ENCODE results near the gene PPARG. TPM values are rescaled to one million over a fixed set of nuclear protein-coding genes. Genes with fewer than 3 reads are reported as not detected.
"Not testable (repeated sequence)": the region's sequence is repeated elsewhere in the genome, so short reads cannot be mapped to it uniquely, and the experiment has no call there.

Gene PPARG
- total RNA-seq, 1 donor from 2014 or later = 23.6 TPM

DNA sequence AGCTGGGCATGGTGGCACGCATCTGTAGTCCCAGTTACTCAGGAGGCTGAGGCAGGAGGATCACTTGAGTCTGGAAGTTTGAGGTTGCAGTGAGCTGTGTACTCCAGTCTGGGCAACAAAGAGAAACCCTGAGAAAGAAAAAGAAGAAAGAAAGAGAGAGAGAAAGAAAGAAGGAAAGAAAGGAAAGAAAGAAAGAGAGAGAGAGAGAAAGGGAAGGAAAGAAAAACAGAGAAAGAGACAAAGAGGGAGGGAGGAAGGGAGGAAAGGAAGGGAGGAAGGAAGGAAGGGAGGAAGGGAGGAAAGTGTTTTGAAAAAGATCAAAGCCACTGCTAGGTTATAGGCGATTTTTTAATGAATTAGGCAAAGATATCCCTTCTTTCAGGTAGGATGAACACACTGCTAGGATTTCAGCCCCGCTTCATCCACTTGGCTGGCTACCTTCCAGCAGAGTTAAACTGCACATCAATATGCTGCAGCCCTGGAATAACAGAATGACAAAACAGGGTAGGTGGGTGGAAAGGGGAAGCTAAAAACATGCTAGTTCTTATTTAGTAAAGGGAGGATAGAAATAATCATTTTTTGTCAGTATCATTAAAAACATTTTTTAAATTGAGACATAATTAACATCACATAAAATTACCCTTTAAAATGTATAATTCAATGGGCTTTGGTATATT is 12.8 kb upstream of the PPARG start:
- intact Hi-C loops (cut with DNase I) = no loop called here
- no peak for DNase-seq
- ATAC-seq (ENCODE audit: poor library complexity) = no peak

DNA sequence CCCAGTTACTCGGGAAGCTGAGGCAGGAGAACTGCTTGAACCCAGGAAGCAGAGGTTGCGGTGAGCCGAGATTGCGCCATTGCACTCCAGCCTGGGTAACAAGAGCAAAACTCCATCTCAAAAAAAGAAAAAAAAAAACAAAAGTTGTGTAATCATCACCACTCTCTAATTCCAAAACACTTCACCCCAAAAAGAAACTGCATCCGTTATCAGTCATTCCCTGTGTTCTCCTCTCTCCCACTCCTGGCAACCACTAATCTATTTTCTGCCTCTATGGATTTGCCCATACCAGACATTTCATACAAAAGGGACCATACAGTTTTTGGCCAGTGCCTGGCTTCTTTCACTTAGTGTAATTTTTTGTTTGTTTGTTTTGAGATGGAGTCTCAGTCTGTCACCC is 12.0 kb upstream of the PPARG start:
- DNase-seq; intact Hi-C loops (cut with DNase I); ATAC-seq (ENCODE audit: poor library complexity): not testable (repeated sequence)

DNA sequence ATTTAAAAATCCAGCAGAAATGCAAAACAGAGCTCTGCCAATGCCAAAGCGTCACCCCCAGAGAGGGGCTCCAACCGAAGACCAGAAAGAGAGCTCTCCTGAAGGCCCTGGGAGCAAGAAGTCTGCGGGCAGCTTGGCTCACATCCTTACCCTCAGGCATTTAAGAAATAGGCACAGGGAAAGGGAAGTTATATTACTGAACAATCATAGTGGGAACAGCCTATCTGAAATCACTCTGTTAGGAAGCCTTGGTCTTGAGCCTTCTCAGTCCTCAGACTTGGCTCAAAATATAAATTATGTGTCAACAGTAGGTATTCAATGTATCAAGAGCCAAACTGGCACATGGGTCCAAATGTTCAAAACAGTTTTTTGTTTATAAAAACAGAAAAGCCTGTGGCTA is 10.3 kb upstream of the PPARG start:
- intact Hi-C loops (cut with DNase I) = no loop called here
- ATAC-seq (ENCODE audit: poor library complexity) (no peak), DNase-seq (no peak)

DNA sequence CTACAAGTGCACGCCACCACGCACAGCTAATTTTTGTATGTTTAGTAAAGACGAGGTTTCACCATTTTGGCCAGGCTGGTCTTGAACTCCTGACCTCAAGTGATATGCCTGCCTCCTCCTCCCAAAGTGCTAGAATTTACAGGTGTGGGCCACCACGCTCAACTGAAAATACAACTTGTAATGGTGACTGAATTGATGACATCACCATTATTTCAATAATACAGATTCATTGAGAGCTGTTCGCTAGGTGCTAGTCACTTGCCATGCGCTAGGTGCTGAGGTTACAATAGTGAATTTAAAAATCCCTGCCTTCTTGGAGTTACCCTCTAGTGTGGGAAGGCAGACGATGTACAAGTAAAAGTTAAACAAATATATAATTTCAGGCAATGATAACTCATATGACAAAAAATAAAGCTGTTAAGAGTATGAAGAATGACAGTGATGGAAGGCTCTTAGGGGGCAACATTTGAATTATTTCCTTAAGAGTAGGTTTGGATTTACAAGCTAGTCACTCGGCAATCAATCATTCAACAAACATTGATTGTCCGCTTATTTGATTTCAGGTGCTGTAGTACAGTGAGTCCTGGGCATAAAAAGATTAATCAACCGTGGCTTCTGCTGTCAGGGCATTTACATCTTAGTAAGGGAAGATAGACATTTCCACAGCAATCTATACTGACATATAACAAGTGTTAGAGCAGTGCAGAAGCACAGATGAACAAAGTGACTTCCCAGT is 9.1 kb upstream of the PPARG start:
- no peak for ATAC-seq (ENCODE audit: poor library complexity)
- DNase-seq = no peak
- intact Hi-C loops (cut with DNase I) = loop anchor here (10.0 kb wide), 1 partner anchor 135 kb away; no protein-coding TSS in a partner anchor

DNA sequence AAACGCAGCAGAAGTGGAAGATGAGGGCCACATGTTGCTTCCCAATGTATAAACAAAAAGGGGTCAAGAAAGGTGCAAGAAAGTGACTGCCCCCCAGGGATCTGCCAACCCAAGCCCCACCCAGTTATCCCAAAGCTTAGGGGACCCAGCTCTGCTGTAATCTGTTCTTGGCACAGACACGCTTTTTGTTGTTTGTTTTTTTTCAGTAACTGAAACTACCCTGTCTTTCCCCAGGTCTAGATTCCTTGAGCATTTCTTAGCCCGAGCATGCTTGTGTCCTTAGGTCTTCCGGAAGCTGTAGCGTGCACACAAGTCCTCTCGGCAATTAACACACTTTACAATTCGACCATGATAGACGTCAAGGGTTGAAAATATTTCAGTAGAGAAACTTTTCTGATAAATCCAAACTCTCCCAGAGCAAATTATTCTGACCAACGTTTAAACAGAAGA is 8.5 kb upstream of the PPARG start:
- intact Hi-C loops (cut with DNase I) = loop anchor here (10.0 kb wide), 1 partner anchor 136 kb away; no protein-coding TSS in a partner anchor
- no peak for DNase-seq
- ATAC-seq (ENCODE audit: poor library complexity) = no peak

DNA sequence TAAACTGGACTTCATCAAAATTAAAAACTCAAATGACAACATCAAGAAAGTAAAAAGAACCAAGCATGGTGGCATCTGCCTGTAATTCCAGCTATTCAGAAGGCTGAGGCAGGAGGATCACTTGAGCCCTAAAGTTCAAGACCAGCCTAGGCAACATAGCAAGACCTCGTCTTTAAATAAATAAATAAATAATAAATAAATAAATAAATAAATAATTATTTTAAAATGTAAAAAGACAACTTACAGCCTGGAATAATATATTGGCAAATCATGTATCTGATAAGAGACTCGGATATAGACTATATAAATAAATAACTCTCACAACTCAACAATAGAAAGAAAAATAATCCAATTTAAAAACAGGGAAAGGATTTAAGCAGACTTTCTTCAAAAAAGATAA is 4.3 kb upstream of the PPARG start:
- no peak for ATAC-seq (ENCODE audit: poor library complexity)
- intact Hi-C loops (cut with DNase I) = loop anchor here (10.0 kb wide), 1 partner anchor 140 kb away; no protein-coding TSS in a partner anchor
- DNase-seq = no peak

DNA sequence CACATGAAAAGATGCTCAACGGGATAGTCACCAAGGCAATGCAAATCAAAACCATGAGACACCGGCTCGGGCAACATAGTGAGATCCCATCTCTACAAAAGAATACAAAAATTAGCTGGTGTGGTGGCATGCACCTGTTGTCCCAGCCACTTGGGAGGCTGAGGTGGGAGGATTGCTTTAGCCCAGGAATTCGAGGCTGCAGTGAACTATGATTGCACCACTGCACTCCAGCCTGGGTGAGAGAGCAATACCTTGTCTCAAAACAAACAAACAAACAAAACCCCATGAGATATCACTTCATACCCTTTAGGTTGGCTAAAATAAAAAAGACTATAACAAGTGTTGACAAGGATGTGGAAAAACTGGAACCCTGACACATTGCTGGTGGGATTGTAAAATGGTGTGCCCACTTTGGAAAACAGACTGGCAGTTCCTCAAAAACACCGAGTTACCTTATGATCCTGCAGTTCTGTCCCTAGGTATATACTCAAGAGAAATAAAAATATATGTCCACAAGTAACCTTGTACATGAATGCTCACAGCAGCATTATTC is 3.8 kb upstream of the PPARG start:
- no peak for ATAC-seq (ENCODE audit: poor library complexity)
- intact Hi-C loops (cut with DNase I) = loop anchor here (5.0 to 10.0 kb wide), 2 partner anchors 140 to 197 kb away; partner anchors contain the start of gene TSEN2
- no peak for DNase-seq

DNA sequence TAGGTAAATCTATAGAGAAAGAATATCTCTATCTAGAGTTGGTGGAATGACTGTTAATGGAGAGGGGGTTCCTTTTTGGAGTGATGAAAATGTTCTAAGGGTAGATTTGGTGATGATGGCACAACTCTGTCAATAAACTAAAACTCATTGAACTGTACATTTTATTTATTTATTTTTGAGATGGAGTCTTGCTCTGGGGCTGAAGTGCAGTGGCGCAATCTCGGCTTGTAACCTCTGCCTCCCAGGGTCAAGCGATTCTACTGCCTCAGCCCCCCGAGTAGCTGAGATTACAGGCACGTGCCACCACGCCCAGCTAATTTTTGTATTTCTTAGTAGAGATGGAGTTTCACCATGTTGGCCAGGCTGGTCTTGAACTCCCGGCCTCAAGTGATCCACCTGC is 3.1 kb upstream of the PPARG start:
- not testable (repeated sequence) for DNase-seq; ATAC-seq (ENCODE audit: poor library complexity)
- intact Hi-C loops (cut with DNase I) = loop anchor here (5.0 to 10.0 kb wide), 2 partner anchors 141 to 197 kb away; partner anchors contain the start of gene TSEN2

DNA sequence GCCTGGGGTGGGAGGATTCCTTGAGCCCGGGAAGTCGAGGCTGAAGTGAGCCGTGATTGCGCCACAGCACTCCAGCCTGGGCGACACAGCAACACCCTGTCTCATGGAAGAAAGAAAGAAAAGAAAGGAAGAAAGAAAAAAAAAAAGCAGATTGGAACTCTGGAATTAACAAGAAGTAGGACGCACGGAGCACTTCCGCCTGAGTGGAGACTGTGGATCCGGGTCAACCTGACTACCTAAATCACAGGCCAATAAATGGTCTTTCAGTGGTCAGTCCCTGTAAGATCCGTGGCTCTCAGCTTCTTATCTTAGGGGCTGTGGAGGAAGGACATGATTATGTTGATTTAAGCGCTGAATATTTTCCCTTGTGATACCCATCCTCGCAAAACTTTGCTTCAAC is 2.4 kb upstream of the PPARG start:
- DNase-seq (no peak), ATAC-seq (ENCODE audit: poor library complexity) (no peak)
- intact Hi-C loops (cut with DNase I) = loop anchor here (5.0 to 10.0 kb wide), 2 partner anchors 142 to 196 kb away; partner anchors contain the start of gene TSEN2

DNA sequence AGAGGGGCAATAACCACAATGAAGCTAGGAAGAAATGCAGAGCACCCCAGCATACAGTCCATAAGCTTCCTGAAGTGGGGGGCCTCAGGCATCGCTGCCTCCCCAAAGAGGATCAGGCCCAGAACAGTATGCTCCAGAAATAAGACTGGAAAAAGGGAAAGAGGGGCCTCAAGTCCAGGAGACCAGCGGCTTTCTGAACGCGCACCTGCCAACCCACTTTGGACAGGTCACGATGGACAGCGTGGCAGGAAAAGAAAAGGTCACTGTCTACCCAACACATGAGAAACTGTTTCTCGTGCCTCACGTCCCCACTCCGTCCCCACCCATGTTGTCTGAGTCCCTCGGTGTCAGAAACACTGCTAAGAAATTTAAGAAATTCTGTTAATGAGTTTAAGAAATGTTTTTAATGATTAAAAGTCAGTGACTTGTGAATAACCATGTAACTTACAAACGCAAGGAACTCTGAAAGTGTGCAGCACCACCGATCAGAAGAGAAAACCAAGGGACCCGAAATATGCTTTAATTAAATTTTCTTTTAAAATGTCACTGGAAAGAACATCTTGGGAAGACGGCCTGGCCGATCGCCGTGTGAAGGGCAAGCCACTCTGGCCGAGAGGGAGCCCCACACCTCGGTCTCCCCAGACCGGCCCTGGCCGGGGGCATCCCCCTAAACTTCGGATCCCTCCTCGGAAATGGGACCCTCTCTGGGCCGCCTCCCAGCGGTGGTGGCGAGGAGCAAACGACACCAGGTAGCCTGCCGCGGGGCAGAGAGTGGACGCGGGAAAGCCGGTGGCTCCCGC is 1.7 kb upstream of the PPARG start:
- DNase-seq (peak; percentile 66), ATAC-seq (ENCODE audit: poor library complexity) (no peak)
- intact Hi-C loops (cut with DNase I) = loop anchor here (5.0 to 10.0 kb wide), 2 partner anchors 142 to 195 kb away; partner anchors contain the start of gene TSEN2

DNA sequence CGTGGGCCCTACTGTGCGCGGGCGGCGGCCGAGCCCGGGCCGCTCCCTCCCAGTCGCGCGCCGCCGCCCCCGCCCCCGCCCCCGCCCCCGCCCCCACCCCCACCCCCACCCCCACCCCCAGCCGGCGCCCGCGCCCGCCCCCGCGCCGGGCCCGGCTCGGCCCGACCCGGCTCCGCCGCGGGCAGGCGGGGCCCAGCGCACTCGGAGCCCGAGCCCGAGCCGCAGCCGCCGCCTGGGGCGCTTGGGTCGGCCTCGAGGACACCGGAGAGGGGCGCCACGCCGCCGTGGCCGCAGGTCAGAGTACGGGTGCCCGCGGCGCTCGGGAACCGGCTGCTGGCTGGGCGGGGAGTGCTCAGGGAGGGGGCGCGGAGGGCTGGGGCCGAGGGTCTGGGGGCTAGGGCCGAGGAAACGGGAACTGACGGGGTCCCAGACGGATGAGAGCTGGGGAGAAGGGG is 1.1 kb upstream of the PPARG start:
- intact Hi-C loops (cut with DNase I) = loop anchor here (5.0 to 10.0 kb wide), 2 partner anchors 143 to 195 kb away; partner anchors contain the start of gene TSEN2
- peak; percentile 73 for DNase-seq
- ATAC-seq (ENCODE audit: poor library complexity) = peak; percentile 92

DNA sequence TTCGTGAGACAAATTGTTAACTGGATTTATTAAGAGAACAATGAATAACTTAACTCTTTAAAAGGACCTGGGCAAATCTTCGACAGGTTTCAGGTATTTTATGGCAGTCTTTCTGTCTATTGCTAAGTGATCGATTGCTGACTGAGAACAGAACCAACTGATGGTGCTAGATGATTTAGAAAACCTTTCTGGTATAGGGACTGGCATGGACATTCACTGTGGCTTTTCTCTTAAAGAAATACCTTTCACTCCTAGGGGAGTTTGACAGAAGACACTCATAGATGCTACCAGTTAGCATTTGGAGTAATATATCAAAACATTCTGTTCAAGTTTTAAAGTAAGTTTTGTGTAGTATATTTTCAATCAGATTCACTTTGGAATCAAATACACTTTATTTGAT is 654 bp downstream of the PPARG start:
- no peak for DNase-seq
- intact Hi-C loops (cut with DNase I) = loop anchor here (5.0 to 10.0 kb wide), 2 partner anchors 145 to 193 kb away; partner anchors contain the start of gene TSEN2
- no peak for ATAC-seq (ENCODE audit: poor library complexity)

DNA sequence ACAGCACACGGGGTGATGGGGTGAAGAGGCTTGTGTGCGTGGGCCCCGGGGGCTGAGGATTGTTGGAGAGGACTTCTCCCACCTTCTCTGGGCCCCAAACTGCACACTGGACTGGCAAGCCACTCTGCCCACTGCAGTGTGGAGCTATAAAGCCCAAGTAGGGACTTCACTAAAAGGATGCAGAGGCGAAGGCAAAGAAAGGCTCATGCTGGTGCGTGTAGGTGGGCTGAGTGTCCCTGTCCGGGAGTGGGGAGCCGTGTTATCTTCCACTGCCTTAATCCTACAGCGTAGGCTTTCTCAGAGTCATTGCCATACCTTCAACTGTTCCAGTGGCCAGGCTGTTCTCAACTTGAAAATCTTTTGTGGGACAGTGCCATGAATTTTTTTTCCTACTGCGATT is 3.9 kb downstream of the PPARG start:
- DNase-seq = no peak
- ATAC-seq (ENCODE audit: poor library complexity) = no peak
- intact Hi-C loops (cut with DNase I) = no loop called here

DNA sequence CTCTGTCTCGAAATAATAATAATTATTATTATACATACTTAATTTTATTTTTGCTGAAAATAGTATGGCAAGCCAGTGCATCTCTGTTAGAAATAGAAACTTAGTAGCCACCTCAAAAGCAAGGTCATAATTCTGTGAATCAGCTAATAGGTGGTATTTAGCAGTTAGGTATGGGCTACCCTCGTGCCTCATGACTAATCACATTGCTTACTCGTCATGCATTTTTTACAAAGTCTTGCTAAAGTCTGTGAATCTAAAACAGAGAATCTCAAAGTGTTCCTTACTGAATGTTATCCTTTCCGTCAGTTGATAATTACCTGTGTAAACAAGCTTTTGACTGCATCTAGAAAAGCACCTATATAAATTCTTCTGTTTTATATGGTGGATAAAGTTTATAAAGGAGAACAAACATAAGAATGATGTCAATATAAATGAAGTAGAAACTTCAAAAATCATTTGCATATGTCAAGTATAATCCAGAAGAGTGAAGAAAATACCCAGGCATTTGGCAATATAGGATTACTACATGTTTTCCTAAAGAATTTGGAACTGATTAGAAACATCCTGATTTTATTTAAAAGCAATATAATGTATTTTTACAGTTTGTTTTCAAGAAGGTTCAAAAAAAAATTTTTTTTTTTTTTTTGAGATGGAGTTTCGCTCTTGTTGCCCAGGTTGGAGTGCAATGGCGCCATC is 6.2 kb downstream of the PPARG start:
- DNase-seq (no peak), ATAC-seq (ENCODE audit: poor library complexity) (no peak)
- intact Hi-C loops (cut with DNase I) = no loop called here

DNA sequence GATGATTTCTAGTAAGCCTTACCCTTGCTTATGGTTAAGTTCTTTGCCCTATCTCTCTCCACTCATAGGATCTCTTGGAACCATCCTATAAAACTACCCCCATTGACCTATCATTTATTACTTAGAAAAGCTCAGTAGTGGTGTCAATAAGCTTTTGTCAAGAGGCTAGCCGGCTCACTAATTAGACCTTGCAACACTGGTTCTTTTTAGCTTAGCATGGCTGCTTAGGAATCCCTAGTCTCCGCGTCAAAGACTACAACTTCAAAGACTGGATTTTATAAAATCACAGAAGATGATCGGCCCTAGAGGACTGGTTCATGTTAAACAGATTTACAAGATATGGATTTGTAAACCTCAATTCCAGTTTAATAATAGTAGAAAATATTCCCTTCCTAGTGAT is 7.6 kb downstream of the PPARG start:
- no peak for ATAC-seq (ENCODE audit: poor library complexity)
- DNase-seq = no peak
- intact Hi-C loops (cut with DNase I) = no loop called here

DNA sequence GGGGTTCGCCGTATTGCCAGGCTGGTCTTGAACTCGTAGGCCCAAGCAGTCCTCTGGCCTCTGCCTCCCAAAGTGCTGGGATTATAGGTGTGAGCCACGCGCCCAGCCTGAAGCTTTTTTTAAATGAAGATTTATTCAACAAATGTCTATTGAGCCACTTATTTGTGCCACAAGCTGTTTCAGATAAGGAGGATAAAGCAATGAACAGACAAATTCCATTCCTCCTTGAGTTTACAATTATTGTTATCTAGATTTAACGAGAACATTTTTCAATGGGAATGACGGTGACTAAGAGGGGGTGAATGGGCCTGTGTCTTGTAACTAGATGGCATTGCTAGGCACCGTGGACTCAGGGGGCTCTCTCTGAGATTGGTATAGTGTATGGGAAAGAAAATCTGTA is 10.2 kb downstream of the PPARG start:
- intact Hi-C loops (cut with DNase I) = no loop called here
- ATAC-seq (ENCODE audit: poor library complexity) (no peak), DNase-seq (no peak)

DNA sequence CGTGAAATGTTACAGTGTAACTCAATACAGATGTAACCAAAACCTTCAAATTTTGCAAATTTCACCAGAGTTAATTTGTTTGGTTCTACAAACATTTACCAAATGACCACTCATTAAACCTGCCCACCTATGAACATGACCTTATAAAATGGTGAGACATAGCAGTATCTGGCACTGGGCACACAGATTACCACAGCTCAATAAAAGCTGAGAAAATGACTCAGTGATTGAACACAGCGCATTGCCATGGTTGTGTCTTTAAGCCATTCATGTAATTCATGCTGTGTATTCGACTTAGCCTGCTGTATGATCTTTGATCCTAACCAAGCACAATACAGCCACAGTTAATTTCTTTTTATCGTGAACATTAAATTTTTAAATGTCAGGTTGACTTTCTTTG is 11.3 kb downstream of the PPARG start:
- DNase-seq (no peak), ATAC-seq (ENCODE audit: poor library complexity) (no peak)
- intact Hi-C loops (cut with DNase I) = no loop called here

DNA sequence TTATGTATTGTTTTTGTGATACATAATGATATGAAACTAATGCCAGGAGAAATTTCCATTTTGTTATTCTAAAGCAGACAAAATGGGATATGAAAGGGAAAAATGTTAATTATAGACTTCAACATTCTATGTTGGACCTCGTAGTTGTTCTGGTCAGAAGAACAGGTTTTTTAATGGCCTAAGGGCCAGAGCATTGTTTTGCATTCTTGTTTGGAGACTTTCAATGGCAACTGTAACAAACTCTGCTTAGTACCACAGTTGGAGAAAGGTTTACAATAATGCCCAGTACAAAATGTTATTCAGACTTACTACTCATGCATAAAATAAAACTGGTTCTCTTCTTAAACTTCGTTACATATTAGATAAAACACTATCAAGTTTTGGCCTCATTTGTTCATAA is 12.2 kb downstream of the PPARG start:
- no peak for ATAC-seq (ENCODE audit: poor library complexity)
- intact Hi-C loops (cut with DNase I) = no loop called here
- no peak for DNase-seq
